Hepatic stellate cell (primary cell): Measurements from ENCODE around the gene ZNF280B.

Experiments
- DNase-seq: peaks from one replicate; pipeline ENCODE4 v3.0.0; 2011; ENCODE audit warnings: low spot score

The ZNF280B gene

GRCh38 chr22:22508274-22509176 is at the start of gene ZNF280B:
Gene ZNF280B, minus strand, starts transcription at chr22:22508742. Its CDS starts 19,344 bp downstream, at chr22:22489398.
- DNase-seq: peak; percentile 9

DNA sequence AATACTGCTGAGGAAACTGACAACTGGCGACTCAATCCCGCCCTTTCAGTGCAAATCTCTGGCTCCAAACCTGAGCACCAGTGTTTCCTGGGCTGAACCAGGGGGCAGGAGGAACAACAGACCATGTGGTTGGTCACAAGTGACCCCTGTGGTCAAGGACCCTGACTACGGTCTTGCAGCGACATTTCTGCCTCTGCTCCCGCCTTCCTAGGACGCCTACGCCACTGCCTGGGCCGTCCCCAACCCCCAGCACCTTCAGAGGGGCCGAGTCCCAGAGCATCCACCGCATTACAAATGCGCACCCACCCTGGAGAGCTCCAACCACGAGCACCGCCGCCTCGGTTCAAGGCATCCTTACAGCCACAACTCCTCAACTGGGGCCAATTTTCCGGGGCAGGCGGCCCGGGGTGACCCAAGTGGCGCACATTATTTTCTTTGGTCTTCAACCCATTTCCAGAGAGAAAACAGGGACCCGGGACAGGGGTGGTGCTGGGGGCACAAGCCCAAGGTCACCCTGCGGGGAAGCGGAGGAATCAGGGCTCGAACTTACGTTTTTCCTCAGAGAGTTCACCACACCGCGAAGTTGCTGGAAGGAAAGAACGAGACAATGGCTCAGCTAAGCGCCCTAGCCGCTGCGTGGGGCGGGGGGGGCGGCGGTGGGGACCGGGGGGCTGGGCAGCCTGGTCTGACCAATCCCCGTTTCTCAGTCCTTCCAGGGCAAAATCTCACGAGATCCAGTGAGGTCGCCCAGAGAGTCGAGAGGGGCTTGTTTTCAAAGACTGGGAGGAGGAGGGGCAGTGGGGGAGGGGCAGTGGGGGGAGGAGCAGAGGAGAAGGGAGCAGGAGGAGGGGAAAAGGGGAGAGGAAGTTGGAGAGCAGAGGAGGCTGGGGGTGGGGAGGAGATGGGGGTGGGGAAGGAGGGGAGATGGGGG is 48.7 kb upstream of the ZNF280B start:
- no peak for DNase-seq

DNA sequence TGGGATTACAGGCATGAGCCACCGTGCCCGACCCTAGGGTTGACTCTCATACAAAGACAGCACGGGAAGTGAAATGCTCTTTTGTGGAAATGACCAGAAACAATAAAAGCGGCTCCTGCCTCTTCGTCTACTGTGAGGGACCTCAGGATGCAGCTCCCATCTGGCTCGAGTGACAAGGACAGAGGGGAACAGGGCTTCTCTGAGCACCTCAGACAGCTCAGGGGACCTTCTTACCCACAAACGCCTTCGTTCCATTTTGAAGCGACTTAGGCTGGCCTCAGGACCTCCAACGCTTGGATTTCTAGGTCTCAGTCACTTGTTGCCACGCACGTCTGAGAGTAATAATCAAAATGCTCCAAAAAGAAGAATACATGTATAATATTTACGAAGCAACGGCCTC is 48.0 kb upstream of the ZNF280B start:
- no peak for DNase-seq

DNA sequence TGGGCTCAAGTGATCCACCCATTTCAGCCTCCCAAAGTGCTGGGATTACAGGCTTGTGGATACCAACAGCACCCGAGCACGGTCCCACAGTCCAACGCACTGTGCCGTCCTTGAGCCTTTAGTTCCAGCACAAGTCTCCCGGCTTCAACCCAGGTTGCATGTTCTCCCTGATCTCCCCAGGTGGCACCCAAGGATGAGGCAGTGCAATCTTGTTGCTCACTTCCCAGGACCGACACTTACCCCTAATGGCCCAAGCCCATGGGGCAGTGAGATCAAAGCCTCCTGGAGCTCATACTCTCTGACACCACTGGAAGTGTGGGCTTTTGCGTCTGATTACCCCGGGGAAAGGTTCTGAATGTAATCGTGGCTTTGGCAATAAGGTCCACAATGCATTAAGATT is 47.1 kb upstream of the ZNF280B start:
- no peak for DNase-seq

- no peak for DNase-seq
Observed at GRCh38 chr22:22554587-22555284, 46.2 kb upstream of the ZNF280B start.

DNA sequence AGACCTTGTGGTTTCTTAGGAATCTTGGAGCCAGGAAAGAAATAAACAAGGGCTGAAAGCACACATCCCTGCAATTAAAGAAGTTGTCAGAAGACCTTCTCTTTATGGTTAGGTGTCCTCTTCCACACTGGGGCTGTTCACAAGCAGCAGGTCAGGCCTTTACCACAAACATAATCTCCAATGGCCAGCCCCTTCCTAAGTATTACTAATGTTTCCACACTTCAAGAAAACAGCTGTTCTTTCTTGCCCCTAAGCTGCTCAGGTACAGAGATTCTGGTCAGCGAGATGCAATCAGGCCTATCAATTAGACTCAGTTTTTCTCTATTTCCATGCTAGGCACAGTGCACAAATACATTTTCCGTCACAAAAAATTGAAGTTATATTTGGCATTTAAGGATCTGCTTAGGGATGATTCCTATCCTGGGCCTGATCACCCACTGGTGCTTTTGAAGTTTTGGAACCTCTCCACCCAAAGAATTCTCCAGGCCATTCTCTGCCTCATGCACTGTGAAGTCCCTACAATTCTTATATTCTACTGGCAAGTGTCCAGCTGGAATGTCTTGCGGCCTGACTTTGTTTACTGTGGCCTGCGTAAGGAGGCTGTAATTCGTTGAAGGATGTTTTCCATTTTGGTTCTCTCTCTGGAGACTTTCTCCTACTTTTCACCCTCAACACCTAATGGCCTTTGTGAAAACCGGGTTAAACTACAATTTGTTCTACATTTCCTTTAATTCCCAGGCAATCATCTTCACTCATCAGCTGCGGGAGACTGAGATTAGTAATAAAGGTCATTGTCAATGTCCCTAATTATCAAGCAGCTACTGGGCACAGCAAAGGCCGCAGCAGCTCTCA is 45.4 kb upstream of the ZNF280B start:
- no peak for DNase-seq

DNA sequence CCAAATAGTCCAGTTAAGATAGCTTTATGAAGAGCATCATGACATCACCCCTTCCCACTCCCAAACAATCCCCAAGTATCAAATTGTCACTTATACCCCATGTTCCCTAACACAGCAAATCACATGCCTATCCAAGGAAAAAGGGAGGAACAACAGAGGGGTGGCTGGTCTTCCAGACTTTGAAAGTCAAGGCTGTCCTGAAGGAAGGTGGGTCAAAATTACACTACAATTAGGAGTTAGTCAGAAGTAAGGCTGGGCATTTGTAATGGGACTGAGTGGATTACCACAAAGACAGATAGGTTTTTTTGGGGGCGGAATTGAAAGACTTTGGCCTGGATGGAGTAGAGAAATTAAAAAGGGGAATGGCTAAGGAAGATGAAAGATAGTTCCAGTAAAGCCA is 44.6 kb upstream of the ZNF280B start:
- no peak for DNase-seq

DNA sequence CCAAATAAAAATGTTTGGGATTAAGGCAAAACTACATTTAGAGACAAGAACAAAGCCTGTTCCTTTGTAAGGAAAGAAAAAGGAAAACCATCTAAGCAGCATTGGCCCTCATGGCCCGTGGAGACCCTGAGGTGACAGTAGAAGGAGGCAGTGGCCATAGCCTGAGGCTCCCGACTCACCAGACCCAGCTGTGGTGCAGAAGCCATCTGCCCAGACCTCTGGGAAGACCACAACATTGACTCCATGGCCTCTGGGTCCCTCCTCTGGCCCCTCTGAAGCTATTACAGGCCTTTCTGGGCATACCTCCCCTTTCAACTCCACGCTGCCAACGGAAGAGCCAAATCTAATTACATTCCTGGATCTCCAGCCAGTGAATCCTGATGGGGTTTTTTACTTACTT is 44.1 kb upstream of the ZNF280B start:
- no peak for DNase-seq

GRCh38 chr22:22550789-22551434 is 42.4 kb upstream of the ZNF280B start:
- DNase-seq: no peak

- DNase-seq: no peak
Observed at GRCh38 chr22:22548910-22549309, 40.4 kb upstream of the ZNF280B start.

- no peak for DNase-seq
Observed at GRCh38 chr22:22548317-22548716, 39.8 kb upstream of the ZNF280B start.

DNA sequence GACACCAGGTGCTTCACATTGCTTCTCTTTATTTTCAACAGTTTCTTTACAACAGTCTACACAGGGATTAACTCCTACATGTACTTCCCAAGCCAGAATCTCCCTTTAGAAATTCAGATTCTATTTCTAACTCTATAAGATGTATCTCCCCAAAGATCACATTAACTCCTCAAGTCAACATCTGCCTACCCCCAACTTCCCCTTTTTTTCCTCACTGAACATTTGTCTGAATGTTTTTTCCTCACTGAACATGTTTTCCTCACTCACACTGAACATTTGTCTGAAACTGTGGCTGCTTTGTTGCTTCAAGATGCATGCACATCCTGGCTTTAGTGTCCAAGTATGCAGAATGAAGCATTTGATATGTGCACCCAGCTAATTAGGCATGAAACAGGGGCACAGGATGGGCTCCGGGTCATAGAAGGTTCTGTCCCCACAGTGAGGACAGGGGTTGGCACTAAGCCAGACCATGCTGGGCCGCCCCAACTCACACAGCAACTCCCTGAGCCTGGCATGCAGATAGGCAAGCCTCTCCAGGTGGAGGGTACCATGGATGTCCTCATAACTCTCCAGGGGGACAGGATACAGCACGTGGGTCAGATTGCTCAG is 39.3 kb upstream of the ZNF280B start:
- no peak for DNase-seq

- no peak for DNase-seq
Observed at GRCh38 chr22:22547226-22547625, 38.7 kb upstream of the ZNF280B start.

DNA sequence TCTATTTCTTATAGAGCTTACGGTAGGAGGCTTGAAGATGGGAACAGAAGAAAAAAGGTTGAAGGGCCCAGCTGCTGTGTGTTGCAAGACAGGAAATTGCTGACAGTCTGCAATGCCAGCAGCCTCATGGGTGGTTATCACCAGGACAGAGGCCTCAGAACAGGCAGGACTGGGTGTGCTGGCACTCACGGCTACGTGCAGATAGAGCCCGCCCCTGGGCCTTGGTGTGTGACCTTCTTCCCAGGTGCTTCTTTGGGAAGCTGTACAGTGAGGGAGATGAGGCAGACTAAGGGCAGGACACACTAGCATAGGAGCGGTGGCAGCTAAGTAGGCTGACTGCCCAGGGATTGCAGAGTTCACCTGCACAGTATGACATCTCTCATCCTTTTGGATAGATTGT is 37.9 kb upstream of the ZNF280B start:
- no peak for DNase-seq

DNA sequence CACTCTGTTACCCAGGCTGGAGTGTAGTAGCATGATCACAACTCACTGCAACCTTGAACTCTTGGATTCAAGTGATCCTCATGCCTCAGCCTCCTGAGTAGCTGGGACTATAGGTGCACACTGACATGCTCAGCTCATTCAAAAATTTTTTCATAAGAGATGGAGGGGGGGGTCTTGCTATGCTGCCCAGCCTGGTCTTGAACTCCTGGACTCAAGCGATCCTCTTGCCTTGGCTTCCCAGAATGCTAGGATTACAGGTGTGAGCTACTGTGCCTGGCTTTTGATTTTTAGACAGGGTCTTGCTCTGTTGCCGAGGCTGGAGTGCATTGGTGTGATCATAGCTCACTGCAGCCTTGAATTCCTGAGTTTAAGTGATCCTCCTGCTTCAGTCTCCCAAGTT is 36.5 kb upstream of the ZNF280B start:
- no peak for DNase-seq

DNA sequence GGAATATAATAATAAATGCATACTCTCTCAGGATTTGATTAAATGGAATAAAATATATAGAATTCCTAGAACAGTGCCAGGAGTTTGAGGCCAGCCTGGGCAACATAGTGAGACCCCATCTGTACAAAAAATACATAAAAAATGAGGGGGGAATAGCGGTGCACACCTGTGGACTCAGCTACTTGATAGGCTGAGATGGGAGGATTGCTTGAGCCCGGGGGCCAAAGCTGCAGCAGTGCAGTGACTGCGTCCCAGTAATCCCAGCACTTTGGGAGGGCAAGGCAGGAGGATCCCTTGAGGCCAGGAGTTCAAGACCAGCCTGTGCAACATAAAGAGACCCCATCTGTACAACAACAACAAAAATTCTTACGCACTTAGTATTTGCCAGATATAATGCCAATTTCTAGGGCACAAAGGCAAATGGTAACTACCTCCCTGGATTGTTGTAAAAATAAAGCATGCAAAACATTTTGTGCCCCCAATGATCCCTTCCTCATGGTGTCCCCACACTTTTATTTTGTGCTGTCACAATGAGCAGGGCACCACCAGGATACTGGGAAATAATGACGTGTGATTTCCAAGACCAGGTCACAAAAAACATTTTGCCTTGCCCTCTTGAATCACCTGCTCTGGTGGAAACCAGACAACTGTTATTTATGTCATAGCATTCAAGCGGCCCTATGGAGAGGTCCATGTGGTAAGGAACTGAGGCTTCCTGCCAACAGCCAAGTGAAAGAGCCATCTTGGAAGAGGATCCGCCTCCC is 29.9 kb upstream of the ZNF280B start:
- no peak for DNase-seq

- DNase-seq: no peak
Observed at GRCh38 chr22:22536916-22537315, 28.4 kb upstream of the ZNF280B start.

GRCh38 chr22:22536515-22536914 is 28.0 kb upstream of the ZNF280B start:
- no peak for DNase-seq

DNA sequence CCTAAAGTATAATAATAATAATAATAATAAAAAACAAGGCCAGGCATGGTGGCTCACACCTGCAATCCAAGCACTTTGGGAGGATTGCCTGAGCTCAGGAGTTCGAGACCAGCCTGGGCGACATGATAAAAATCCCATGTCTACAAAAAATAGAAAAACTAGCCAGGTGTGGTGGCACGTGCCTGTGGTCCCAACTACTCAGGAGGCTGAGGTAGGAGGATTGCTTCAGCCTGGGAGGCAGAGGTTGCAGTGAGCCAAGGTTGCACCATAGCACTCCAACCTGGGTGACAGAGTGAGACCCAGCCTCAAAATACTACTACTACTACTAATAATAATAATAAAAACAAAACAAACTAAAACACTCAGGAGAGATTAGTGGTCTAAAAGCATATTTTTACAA is 27.1 kb upstream of the ZNF280B start:
- no peak for DNase-seq
